GM12873 (cell line): ENCODE data around the gene ZBED1.

Experiments
- TF ChIP-seq, protein P1 (sequence below): IDR thresholded peaks from 2 replicates; pipeline ENCODE4 v1.5.1; 2012; ENCODE audit warnings: low read depth, mild to moderate bottlenecking, moderate library complexity, low read length, control low read depth; ENCODE audit not compliant: insufficient read depth; ENCODE audit errors: missing control alignments

Gene ZBED1

DNA sequence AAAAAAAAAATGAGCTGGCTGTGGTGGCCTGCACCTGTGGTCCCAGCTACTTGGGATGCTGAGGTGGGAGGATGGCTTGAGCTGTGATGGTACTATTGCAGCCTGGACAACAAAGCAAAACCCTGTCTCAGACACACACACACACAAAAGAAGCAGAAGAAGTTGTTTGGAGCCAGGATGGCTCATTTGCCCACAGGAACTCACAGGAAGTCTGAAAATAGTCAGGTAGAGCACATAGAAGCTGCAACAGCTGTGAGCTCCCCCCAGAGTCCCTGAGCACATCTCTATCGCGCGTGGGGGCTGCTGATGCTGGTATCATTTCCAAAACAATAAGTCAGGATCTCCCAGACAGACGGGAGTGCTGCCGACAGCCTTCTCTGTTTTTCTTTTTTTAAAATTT, 13.4 kb upstream of the ZBED1 start:
- TF ChIP-seq, protein P1, sequence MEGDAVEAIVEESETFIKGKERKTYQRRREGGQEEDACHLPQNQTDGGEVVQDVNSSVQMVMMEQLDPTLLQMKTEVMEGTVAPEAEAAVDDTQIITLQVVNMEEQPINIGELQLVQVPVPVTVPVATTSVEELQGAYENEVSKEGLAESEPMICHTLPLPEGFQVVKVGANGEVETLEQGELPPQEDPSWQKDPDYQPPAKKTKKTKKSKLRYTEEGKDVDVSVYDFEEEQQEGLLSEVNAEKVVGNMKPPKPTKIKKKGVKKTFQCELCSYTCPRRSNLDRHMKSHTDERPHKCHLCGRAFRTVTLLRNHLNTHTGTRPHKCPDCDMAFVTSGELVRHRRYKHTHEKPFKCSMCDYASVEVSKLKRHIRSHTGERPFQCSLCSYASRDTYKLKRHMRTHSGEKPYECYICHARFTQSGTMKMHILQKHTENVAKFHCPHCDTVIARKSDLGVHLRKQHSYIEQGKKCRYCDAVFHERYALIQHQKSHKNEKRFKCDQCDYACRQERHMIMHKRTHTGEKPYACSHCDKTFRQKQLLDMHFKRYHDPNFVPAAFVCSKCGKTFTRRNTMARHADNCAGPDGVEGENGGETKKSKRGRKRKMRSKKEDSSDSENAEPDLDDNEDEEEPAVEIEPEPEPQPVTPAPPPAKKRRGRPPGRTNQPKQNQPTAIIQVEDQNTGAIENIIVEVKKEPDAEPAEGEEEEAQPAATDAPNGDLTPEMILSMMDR = no peak

DNA sequence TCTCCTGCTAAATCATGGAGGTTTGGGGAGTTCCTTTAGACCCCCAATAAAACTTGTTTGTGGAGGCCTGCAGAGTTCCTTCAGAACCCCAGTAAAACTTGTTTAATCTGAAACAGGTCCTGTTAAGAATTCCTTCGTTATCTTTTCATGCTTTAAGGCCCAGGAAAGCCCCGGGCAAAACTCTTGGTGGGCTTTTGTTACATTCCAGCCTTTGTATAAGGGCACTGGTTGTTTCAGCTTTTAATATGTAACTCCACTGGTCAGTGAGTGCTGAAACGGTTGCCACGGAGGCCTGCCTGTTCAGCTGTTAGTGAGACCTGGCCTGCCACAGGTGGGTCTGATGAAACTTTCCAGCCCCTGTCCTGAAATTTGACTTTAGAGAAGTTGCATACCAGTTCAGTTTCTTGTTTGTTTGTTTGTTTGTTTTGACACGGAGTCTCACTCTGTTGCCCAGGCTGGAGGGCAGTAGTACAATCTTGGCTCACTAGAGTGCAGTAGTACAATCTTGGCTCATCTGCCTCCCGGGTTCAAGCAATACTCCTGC, 12.4 kb upstream of the ZBED1 start:
- TF ChIP-seq, protein P1 = peak; percentile 8

DNA sequence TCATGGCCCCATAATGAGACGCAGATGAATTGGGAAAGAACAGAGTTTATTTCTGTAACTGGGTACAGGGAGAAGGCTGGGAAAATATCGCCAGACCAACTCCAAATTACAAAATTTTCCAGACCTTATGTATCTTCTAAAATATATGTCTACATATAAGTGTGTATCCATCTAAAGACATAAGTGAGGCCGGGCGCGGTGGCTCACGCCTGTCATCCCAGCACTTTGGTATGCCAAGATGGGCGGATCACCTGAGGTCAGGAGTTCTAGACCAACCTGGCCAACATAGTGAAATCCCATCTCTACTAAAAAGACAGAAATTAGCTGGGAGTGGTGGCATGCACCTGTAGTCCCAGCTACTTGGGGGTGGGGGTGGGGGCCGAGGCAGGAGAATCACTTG, 11.7 kb upstream of the ZBED1 start:
- TF ChIP-seq, protein P1 = no peak

DNA sequence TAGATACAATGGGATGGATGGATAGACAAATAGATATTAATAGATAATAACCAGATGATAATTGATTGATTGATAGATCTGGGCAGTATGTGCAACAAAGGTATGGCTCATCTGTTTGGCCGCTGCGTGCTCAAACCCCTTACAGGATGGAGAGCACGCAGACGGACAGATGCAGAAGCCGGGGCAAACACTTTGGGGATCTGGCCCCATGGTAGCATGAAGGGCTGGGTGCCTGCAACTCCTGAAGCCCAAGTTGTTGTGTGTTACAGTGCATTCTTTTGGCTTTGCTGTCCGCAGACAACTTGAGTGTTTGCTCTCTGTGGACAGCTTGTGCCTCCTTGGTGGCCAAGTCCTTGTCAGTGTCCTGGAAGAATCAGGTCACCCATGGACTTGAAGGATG, 10.6 kb upstream of the ZBED1 start:
- TF ChIP-seq, protein P1 = no peak

DNA sequence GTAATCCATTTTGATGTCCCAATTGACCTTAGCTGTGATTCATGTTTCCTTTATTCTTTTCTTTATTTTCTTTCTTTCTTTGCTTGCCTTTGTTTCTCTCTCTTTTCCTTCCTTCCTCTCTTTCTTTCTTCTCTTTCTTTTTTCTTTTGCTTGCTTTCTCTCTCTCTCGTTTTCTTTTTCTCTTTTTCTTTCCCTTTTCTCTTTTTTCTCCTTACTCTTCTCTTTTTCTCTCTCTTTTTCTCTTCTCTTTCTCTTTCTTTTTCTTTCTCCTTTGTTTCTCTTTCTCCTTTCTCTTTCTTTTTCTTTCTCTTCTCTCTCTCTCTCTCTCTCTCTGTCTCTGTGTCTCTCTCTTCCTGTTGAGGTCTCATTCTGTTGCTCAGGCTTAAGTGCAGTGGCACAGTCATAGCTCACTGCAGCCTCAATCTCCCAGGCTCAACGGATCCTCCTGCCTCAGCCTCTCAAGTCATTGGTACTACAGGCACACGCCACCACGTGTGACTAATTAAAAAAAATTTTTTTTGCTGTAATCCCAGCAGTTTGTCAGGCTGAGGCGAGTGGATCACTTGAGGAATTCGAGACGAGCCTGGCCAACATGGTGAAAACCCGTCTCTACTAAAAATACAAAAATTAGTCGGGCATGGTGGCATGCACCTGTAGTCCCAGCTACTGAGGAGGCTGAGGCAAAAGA, 8.0 kb upstream of the ZBED1 start:
- TF ChIP-seq, protein P1 = no peak

DNA sequence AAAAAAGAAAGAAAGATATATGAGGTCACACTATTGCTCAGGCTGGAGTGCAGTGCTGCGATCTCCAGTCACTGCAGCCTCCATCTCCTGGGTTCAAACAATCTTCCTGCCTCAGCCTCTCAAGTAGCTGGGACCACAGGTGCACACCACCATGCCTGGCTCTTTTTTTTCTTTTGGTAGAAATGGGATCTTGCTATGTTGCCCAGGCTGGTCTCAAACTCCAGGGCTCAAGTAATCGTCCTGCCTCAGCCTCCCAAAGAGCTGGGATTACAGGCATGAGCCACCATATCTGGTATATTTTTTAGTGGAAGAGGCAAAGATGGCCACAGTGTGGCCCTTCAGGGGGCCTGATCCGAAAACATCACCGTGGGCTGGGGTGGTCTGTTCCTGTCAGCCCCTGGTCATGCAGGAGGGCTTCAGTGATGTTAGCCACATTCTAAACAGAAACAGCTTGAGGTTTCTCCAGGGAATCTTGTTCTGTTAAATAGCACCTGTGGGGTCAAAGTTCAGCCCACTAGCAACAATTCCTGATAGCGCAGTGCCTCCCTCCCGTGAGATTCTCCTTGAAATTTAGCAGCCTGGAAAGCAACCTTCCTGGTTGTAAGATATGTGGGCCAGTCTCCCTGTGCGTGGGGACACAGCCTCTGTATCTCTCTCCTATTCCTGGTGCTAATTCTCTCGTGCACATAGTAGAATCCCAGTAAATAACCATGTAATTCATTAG, 7.3 kb upstream of the ZBED1 start:
- TF ChIP-seq, protein P1 = no peak

DNA sequence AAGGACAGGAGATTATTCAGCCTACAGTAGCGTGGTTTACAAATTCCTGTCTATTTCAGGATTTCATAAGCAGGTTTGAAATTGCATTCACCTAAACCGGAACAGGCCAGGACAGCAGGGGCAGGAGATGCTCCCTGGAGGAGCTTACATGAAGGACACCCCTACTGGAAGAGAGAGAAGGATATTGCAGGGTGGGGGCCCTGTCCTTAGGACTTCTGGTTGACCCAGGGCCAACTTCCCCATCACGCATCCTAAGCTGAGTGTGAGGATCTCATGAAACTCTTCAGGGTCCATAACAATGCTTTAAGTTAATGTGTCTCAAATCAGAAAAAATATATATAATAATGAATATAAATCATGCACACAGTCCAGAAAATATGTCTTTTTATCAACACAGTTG, 6.4 kb upstream of the ZBED1 start:
- TF ChIP-seq, protein P1 = no peak
